Dermis lymphatic vessel endothelial cell (primary cell): ENCODE measurements around the gene ATXN1L. TPM values are rescaled to one million over a fixed set of nuclear protein-coding genes. Genes with fewer than 3 reads are reported as not detected.

Experiments
- total RNA-seq: library from RNA; depleted of rRNA; stranded (reverse); fragments of >200 nt; gene quantifications from 2 replicates; pipeline ENCODE4 v1.2.1, GENCODE V29; 2014

ATXN1L gene, protein sequence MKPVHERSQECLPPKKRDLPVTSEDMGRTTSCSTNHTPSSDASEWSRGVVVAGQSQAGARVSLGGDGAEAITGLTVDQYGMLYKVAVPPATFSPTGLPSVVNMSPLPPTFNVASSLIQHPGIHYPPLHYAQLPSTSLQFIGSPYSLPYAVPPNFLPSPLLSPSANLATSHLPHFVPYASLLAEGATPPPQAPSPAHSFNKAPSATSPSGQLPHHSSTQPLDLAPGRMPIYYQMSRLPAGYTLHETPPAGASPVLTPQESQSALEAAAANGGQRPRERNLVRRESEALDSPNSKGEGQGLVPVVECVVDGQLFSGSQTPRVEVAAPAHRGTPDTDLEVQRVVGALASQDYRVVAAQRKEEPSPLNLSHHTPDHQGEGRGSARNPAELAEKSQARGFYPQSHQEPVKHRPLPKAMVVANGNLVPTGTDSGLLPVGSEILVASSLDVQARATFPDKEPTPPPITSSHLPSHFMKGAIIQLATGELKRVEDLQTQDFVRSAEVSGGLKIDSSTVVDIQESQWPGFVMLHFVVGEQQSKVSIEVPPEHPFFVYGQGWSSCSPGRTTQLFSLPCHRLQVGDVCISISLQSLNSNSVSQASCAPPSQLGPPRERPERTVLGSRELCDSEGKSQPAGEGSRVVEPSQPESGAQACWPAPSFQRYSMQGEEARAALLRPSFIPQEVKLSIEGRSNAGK
- total RNA-seq, result 16.4 and 16.6 TPM in 2 replicates

GRCh38 chr16:71845639-71846430 is at the start of gene ATXN1L:
Gene ATXN1L (plus strand): TSS chr16:71845976. CDS start chr16:71849741, 3,765 bp downstream.

GRCh38 chr16:71808593-71809459 is 37.0 kb upstream of the ATXN1L start, which contains the start of gene AP1G1:
Gene AP1G1 (minus strand): TSS chr16:71808834. CDS start chr16:71789479, 19,355 bp downstream.

DNA sequence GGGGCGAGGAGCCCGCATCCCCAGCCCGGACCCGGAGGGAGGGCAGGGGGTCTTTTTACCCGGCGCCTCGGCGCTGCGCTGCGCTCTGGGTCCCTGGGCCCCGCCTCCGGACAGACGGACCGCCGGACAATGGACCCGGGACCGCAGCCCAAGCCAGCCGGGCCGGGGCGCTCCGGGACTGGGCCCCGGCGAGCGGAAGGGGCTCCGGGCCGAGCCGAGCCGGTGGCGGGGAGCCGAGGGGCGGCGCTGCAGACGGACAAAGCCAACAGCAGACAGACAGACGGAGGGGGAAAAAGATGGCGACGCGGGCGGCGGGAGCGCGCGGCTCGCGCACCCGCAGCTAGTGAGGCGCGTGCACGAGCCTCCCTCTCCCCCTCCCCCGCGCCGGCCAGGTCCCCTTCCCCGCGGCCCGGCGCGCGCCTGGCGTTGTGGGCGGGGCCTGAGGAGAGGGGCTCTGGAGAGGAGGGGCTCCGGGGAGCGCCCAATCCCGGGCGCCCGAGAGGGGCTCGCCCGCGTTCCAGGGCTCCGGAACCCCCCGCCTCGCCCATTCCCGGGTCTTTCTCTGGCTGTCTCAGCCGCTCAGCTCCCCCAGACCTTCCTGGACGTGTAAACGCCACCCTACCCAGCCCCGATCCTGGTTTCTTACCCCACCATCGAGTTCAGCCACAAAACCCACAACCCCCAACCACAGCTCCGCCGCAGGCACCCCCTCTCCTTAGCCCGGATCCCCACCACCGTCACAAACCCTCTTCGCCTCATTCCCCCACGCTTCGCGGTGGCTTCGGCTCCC is 38.3 kb downstream of the ATXN1L start, which contains the start of gene ZNF821:
TSS of gene ZNF821 (minus strand) at position 334 of the 790 bp plus-strand sequence. CDS start 4,236 bp downstream, outside the sequence.

DNA sequence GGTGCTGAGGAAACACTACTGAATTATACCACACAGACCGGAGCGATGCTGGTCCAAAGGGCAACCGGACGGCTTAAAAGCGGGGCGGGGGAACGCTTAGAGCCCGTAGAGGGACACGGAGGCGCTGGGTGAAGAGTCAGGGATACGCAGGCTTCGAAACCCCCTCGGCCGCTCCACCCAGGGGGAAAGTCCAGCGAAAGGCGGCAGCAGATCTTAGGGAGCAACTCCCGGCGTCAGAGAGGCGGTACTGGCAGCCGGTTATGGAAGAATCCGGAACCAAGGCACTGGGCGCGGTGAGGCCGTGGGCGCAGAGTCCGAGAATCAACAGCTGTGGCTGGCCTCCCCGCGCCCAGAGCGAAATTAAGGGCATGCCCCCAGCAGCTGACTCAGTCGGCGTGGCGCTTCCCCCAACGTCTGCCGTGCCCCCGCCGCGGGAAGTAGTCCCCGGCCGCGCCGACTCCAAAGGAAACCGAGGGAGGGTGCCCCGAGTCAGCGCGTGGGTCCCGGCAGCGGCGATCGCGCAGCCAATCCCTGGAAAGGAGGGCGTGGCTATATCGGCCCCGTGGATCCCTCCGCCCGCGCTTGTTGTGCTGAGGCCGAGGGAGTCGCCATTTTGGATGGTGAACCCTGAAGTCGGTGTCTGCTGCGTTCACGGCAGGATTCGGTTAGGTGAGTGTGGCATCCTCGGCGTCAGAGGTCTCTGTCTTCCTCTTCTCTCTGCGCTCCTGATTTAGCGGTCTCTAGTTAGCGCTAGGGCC is 49.3 kb downstream of the ATXN1L start, which contains the start of gene IST1:
TSS of gene IST1 (plus strand) at position 611 of the 758 bp plus-strand sequence. CDS start 20,110 bp downstream, outside the sequence.

Other genes with a start within 250 kb of the ATXN1L start
- gene MARVELD3, start 219.8 kb upstream of the ATXN1L start, total RNA-seq, result 0.11 and 0.86 TPM in 2 replicates
- gene PHLPP2, start 121.3 kb upstream of the ATXN1L start, total RNA-seq, result 5.9 and 6.1 TPM in 2 replicates
- 48.9 and 54.7 TPM in 2 replicates for gene AP1G1, start 37.1 kb upstream of the ATXN1L start, total RNA-seq
- gene ZNF821, start 38.2 kb downstream of the ATXN1L start, total RNA-seq, result 7.2 and 8.0 TPM in 2 replicates
- 151 and 189 TPM in 2 replicates for gene IST1, start 49.6 kb downstream of the ATXN1L start, total RNA-seq
- gene PKD1L3, start 154.4 kb downstream of the ATXN1L start, total RNA-seq, result under 0.01 TPM in 1 of 2 replicates, not detected in the other
- 2.5 and 3.9 TPM in 2 replicates for gene DHODH, start 162.8 kb downstream of the ATXN1L start, total RNA-seq
- not detected in 2 replicates for gene HP, start 208.5 kb downstream of the ATXN1L start, total RNA-seq
- not detected in 2 replicates for gene HPR, start 217.2 kb downstream of the ATXN1L start, total RNA-seq
- 4.9 and 9.8 TPM in 2 replicates for gene TXNL4B, start 247.6 kb downstream of the ATXN1L start, total RNA-seq
- gene DHX38, start 247.9 kb downstream of the ATXN1L start, total RNA-seq, result 89.2 and 98.2 TPM in 2 replicates